Measurements from ENCODE around the gene RARG.

Gene RARG

DNA sequence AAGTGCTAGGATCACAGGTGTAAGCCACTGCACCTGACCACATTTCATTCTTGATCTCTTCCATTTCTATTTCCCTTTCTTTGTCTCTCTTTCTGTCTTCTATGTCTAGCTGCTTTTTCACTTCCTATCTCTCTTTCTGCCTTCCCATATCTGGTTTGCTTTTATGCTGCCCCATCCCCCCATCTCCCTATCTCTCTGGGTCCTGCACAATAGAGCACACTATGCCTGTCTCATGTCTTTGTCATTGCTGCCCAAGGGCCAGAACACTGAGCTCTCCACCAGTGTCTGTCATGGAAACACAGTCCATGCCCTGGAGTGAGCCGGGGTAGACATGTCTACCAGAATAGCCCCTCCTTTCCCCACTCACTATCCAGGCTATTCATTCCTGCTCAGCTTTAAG is 12.3 kb upstream of the RARG start:
- DNase-seq (ENCODE audit: low read depth in 2 of 2), result no peak

DNA sequence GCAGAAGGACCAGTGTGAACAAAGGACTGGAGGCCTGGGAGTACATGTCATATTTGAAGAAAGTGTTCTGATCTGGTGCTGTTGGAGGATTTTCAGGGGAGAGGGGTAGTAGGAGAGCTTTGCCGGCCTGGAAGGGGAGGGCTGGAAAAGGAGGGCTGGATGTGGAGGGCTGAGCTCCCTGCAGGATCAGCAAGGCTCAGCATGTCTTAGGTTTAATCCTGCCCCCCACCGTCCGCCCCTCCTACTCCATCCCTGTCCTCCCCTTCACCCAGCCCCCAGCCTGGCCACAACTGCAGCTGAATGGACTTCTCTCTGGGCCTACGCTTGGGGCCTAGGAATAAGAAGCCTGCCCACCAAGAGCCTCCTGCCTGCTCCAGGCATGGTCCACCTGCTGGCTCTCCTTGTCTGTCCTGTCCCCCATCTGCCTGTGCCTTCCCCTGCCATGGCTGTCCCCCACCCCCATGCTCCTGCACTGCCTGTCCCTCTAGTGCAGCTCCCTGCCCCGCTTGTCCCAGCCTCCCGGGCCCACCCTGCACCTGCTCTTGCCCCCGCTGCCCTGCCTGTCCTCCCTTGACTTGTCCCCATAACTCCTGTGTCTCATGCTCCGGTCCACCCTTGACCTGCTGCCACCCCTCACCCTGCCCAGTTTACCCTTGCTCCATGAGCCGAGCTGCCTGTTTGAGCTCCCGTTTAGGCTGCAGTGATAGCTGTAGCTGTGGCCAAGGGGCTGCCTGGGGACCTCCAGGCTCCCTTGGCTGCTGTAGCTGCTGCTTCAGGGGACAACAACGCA is 9.8 kb upstream of the RARG start:
- DNase-seq (ENCODE audit: low read depth in 2 of 2), result no peak

DNA sequence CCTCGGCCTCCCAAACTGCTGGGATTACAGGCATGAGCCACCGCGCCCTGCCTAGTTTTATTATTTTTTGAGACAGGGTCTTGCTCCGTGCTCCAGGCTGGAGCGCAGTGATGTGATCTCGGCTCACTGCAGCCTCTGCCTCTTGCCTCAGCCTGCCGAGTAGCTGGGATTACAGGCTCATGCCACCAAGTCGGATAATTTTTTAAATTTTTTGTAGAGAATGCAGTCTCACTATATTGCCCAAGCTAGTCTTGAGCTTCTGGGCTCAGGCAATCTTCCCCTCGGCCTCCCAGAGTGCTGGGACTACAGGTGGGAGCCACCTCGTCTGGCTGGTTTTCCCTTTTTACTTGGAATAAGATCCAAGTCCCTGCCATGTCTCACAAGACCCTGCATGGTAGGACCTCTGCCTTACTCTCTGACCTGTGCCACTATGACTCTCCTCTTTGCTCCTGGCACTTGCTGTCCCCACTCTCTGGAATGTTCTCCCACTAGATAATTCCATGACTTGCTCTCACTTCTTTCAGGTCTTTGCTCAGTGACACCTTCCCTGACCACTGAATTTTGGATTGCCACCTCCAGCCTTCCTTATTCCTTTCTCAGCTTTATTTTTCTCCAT is 7.7 kb upstream of the RARG start:
- no peak for DNase-seq (ENCODE audit: low read depth in 2 of 2)

DNA sequence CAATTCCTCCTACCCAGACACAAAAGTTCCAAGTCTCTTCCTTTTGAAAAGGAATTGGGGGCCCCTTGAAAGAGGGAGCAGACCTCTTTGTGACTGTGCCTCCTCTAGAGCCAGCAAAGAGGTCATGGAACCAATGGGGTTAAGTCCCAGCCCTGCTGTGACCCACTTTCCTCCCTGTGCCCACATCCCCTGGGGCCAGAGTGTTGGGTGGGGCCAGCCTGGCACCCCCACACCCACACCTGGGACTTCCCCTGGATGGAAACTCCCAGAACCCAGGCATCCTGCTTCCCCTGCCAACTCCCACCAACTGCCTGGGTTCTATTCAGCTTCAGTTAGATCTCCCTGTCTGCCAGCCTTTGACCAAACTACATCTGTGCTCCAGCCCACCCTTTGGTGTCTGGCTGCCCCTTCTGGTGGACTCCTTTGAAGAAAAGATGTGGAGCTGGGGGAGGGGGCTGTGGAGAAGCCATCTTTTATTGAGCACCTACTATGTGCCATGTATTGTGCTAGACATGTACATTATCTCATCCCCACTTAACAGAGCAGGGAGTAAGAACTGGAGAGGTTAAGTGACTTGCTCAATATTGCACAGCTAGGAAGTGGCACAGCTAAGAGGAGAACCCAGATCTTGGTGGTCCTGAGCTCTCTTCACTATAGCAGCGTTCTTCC is 4.6 kb upstream of the RARG start:
- DNase-seq (ENCODE audit: low read depth in 2 of 2), result no peak

DNA sequence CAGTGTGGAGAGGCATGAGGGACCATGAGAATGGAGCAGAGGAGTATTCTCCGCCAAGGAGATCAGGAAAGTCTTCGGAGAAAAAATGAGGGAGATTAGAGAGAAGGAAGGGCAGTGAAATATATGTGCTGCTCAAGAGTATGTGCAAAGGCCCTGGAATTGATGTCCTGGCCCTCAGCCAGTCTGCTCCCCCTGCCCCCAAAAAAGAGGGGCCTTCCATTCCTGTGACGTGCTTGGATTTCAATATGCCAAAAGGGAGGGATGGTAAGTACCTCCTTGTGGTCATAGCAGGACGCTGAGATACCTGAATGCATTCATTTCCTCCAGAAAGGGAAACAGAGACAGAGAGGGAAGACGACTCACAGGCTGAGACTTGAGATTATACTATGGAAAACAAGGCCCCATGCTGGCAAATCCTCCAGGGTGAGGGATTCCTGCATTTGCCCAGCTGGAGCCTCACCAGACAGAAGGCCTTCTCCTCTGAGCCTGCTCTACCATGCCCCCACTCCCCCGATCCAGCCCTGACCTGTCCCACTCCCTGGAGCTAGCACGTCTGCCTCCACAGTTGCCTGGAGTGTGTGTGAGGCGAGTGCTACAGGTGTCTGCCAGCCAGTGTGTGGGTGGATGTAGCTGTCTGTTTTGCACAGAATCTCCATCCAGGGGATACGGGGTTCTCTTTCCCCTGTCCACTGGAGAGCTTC is 3.9 kb upstream of the RARG start:
- no peak for DNase-seq (ENCODE audit: low read depth in 2 of 2)

DNA sequence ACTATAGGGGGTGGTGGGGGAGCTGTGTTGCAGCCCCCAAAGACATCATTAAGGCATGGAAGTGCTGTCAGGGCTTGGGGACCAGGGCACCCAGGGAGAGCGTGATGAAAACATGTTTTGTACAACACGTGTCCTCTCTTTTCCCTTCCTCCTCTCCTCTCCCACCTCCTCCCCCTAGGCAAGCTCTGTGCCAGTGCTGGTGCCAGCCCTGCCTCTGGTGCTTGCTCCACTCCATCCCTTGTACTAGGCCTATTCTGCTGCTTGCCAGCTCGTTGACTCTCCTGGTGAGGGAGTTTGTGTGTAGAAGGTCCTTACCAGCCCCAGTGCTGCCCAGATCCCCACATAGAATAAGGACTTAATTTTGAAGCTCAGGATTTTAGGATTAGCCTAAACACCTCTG is 3.2 kb upstream of the RARG start:
- DNase-seq (ENCODE audit: low read depth in 2 of 2), result no peak

DNA sequence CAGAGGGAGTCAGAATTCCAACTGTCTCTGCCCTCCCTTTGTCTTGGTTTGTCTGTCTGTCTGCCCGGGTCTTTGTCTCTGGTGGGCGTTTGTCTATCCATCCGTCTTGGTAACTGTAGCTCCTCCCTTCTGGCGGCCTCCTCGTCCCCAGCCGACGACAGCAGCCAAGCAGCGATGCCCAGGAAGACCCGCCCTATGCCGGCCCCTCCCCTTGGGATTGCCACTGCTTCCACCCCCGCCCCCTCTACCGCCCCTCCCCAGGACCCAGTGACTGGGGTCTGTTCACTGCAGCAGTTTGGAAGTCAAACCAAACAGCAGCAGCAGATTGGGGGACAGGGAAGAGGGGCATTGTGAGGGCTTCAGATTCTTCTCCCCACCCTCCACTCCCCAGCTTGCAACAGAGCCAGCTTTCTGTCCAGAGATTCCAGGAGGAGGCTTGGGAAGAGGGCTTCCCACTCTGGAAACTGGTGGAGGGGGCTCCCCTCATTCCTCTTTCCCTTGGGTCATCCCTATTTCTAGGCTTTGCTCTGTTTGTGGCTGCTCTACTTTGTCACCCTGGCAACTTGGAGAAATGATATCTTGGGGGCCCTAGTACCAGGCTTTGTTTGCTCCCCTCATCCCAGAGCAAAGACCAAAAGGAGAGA is 2.4 kb upstream of the RARG start:
- DNase-seq (ENCODE audit: low read depth in 2 of 2), result no peak

DNA sequence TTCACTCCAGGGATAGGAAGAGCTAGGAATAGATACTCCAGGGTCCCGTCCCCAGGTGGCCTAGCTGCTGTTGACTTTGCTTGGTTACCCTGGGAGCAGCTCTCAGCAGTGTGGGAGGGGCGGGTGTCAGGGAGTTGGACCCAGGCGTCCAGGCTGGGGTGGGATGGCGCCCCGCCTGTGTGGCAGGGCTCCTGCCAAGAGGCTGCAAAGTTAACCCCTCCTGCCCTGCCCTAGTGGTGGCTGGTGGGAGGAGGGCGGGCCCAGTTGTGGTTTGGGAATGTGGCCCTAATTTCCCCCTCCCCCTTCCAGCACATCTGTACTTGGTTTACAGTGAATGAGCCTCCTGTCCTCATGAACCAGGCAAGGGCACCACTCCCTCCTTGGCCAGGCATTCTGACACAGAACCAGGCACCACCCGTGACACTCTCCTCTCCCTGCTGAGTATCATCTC is 1.7 kb upstream of the RARG start:
- no peak for DNase-seq (ENCODE audit: low read depth in 2 of 2)

DNA sequence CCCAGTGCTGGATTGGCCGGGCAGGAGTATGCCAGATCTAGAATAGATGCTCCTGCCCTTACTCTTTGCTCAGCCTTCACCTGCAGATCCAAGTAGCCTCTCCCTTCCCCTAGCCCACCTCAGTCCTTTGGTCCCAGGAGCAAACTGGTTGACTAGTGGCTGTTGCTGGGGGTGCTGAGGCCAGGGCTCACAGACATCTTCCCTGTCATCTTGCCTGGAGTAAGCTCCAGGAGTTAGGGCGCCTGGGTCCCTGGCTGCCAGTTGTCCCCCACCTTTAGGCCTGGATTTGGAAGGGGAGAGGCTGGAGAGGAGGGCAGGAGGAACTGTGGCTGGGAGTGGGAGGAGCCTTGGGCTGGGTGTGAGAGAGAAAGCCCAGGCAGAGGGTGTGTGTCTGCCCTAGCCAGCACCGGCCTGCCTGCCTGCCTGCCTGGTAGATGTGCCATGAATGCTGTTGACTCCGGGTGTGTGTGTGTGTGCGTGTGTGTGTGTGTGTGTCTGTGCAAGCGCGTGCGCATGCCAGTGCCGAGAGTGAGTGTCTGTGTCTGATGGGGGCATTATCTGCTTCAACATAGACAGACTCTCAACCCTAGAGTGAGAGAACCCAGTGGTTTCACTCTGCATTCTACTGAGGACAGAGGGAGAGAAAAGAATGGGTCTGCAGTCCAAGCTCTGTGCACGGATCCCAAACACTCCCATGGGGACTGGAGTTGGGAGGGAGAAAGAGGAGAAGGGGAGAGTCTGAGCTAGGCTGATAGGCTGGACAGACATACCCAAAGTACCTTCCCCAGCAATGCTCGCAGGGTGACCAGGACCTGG is 845 bp upstream of the RARG start:
- no peak for DNase-seq (ENCODE audit: low read depth in 2 of 2)

DNA sequence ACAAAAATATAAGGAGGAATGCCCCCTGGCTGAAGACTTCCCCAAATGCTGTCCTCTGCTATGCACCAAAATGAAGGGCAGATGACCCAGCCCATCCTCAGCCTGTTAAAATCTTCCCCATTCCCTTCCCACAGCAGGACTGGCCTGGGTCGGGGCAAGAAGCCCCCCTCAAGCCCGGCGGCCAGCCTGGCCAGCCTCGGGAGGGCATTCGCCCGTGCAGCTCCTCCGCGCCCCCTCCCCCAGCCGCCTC is 413 bp downstream of the RARG start:
- DNase-seq (ENCODE audit: low read depth in 2 of 2), result no peak

DNA sequence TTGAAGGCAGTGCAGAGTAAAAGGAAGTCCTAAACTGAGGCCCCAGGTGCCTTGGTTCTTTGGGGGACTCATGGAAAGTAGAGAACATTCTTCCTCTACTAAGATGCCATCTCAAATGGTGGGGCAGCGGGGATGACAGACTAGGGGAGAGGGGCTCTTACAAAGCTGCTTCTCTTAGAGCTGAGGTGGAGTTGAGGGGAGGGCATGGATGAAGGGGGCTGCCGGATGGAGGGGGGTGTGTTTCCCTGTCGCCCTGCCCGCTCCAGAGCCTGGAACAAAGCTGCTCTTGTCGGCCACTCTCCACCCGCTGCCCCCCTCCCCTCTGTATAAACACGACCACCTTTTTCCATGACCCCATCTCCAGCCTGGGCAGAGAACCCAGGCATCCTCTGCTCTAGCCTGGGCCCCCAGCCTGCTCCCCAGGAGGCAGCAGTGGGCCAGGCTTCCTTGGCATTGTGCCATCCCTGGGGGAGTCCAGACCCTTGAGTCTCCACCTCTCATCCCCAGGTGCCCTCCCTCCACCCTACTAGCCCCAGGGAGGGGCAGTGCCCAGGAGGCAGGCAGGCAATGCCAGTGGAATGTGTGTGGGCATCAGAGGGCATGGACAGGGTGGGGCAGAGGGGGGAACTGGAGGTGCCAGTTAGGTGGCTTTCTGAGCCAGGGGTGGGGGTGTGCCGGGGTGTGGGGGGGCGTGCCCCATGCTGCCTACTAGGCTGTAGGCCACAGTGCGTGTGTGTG is 1.7 kb downstream of the RARG start:
- DNase-seq (ENCODE audit: low read depth in 2 of 2), result no peak

DNA sequence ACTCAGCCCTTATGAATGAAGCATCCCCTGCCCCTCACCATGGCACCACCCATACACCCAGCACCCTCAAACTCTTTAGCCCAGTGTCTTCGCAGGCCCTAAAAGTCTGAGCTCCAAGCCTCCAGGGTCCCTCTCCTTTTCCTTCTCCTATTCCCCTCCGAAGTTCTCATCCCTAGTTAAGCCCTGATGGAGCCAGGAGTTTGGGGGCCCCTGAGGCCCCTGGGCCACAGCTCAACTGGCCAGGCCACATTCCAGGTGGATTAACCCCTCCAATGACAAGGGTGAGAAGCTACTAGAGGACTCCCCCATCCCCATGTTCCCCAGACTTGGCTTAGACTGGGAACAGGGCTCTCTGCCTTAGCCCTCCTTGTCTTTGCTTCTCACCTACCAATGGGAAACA is 2.6 kb downstream of the RARG start:
- no peak for DNase-seq (ENCODE audit: low read depth in 2 of 2)

DNA sequence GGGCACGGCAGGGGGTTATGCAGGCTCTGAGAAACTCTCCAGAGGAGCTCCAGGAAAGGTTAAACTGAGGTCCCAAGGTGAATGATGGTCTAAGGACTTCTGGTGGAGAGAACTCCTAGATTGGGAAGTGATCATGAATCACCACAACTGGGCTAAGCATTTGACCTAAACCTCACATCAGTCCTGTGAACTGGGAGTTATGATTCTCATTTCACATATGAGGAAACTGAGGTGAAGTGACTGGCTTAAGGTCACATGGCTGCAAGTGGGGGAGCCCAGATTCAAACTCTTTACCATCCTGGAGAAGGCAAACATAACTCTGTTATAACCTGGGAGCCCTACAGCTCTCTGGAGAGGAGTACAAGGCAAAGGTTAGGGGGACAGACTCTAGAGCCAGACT is 4.2 kb downstream of the RARG start:
- DNase-seq (ENCODE audit: low read depth in 2 of 2), result no peak

DNA sequence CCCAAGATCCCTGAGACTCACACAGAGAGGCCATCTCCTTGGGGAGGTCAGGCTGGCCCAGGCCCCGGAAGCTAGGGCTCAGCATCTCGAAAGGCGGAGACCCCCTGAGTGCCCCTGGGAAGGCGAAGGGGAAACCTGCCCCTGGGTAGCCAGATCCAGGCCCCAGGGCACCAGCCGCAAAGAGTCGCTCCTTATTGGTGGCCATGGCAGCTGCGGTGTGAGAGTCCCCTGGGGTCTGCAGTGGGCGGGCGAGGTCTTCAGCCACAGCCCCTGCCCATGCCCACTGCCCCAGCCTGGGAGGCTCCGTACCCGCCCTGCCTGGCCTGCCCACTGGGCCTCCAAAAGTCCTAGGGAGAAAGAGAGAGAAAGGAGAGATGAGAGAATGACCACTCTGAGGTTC is 4.7 kb downstream of the RARG start:
- DNase-seq (ENCODE audit: low read depth in 2 of 2), result no peak

DNA sequence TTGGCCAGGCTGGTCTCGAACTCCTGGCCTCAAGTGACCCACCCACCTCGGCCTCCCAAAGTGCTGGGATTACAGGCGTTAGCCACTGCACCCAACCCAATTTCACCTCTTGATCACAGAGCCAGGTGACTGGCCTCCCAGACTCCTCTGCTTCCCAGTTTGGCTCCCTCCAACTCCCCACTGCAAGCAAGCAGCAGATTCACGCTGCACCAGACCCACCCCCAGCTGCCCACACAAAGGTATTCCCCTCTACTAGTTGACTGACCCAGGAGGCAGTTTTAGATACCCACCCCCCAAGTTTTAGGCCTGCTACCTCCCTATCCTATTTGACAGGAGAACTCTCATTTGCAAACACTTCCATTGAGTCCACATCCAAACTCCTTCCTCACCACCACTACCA is 5.2 kb downstream of the RARG start:
- no peak for DNase-seq (ENCODE audit: low read depth in 2 of 2)

DNA sequence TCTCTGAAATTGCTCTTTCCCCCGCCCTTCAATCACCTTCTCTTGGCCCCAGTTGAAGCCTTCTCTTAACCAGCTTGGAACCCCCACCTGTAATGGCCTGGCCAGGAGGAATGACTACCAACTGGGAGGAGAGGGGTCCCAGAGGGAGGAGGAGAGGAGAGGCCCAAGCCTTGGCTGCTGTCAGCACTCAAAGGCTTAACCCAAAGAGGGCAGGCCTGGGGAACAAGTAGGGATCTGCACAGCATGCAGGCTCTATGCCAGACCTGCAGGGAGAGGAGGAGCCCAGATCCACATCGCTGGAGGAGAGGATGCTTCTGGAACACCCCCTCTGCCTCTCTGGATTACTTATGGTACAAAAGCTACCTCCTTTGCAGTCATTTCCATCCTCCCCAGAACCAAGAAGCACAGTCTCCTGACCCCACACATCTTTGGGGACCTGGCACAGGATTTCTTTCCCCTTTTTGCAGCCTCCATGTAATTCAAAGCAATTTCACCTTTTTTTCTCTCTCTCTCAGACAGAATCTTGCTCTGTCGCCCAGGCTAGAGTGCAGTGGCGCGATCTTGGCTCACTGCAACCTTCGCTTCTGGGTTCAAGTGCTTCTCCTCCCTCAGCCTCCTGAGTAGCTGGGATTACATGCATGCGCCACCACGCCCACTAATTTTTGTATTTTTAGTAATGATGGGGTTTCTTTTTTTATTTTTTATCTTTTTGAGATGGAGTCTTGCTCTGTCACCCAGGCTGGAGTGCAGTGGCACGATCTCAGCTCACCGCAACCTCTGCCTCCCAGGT is 6.2 kb downstream of the RARG start:
- no peak for DNase-seq (ENCODE audit: low read depth in 2 of 2)

DNA sequence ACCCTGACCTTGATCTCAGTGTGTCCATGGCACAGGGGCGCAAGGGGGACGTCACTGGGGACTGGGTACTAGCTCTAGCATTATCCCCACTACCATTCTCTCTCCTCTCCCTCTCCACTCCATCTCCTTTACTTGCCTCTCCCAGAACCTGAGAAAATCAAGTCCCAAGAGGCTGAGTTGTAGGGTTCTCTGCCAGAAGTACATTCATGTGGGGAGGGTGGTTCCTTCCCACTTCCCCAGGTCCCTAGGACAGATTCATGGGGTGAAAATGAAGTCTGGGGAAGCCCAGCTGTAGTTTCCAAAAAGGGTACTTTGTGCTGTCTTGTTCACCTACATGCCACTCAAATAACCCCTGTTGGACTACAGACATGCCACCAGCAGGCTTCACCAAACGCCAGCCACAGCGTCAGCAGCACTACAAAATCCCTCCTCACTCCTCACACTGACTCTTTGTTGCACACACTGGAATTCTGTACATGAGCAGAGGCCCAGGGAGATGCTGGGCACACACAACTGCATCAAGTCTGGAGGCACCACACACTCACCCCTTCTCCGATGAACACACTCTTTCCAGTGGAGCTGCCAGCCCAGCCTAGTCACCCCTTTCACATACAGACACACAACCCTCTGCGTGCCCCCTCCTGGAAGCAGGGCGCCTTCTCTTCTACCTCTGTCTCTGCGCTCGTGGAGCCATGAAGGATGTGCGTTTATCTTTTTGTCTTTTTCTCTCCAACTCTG is 6.9 kb downstream of the RARG start:
- no peak for DNase-seq (ENCODE audit: low read depth in 2 of 2)

DNA sequence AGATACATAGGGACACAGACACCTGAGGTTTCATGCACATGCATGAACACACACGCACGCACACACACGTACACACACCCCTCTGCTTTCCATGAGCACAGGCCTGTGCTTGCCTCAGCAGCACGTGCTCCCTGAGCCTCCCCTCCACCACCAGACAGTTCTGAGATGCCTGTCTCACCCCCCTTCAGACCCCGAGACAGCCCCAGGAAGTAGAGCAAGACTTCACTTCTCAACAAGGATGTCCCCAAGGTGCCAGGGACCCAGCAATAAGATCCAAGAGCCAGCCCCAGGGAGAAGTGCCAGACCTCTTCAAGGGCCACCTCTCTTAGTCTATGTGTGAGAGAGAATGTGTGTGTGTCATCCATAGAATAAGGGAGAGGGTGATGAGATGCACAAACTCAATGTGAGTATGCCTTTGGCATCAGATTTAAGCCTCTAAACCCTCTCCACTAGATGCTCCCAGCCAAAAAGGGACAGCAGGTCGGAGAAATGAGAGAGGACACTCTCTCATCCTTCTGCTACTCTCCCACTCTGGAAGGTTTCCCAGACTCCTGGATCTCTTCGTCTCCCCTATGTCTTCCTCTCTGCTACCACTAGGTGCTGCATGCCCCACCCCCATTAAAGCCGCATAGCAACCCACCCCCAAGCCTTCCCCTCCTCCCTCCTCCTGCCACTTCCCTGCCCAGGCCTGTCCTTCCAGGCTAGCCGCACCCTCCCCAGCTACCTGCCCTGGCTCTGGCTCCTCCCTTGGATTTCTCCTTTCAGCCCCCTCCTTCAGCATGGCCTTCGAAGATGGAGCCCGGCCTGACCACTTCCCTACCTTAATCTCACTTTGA is 7.7 kb downstream of the RARG start:
- DNase-seq (ENCODE audit: low read depth in 2 of 2), result no peak

Data from activated CD8-positive, alpha-beta memory T cell treated with anti-CD3 and anti-CD28 coated beads for 4 hours (primary cell).